Tibial nerve (tissue), 3 donors: ENCODE results near the gene CTBS.

Experiments used
- POLR2A ChIP-seq, 2 donors: fragments of 450-650 bp; IDR thresholded peaks; one replicate each; pipeline ENCODE4 v1.6.1; 2017; ENCODE audit warnings: antibody characterized with exemption in 2 of 2, mild to moderate bottlenecking in 2 of 2, moderate library complexity in 2 of 2
- TF ChIP-seq, protein P1 (sequence below), 5 experiments: fragments of 200-600 bp in 3 of 5; fragments of 450-650 bp in 2 of 5; sonication (generic) in 3 of 5; IDR thresholded peaks; one replicate each; pipeline ENCODE4 v1.5.1; 2016 to 2019; ENCODE audit warnings: antibody characterized with exemption in 5 of 5, mild to moderate bottlenecking in 3 of 5, moderate library complexity in 2 of 5

DNA sequence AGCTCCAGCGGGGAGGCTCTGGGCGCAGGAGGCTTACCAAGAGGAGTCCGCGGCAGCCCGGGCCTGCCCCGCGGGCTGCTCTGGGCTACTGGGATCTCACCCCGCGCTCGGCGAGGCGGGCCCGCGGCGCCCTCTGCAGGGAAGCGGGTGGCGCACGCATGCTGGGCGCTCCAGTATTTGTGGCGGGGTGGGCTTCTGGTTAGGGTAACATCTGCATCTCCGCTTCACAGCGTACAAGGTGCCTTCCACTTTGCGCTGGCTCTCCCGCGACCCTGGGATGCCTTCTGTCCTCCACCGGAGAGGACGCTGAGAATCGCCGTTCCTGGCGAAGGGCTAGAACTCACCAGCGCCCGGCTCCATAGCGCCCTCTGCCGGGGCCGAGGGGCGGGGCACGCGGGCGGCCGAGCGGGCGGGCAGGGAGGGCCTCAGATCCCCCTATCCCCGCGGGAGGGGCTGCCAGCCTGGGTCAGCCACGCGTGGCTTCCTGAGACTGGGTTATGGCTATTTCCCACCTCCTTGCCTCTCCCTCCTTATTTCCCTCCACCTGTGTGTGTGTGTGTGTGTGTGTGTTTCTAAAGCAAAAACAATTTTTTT lies 46.6 kb upstream of the CTBS start:
- TF ChIP-seq POLR2A (IDR thresholded peaks at IDR 0.05): no peak
- TF ChIP-seq, protein P1, sequence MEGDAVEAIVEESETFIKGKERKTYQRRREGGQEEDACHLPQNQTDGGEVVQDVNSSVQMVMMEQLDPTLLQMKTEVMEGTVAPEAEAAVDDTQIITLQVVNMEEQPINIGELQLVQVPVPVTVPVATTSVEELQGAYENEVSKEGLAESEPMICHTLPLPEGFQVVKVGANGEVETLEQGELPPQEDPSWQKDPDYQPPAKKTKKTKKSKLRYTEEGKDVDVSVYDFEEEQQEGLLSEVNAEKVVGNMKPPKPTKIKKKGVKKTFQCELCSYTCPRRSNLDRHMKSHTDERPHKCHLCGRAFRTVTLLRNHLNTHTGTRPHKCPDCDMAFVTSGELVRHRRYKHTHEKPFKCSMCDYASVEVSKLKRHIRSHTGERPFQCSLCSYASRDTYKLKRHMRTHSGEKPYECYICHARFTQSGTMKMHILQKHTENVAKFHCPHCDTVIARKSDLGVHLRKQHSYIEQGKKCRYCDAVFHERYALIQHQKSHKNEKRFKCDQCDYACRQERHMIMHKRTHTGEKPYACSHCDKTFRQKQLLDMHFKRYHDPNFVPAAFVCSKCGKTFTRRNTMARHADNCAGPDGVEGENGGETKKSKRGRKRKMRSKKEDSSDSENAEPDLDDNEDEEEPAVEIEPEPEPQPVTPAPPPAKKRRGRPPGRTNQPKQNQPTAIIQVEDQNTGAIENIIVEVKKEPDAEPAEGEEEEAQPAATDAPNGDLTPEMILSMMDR (IDR thresholded peaks at IDR 0.05): peak; percentile 94 to 99 (median 95)
